SU-DHL-6 (cell line): ENCODE results near the gene MS4A6E.

ENCODE experiments used
- H2AFZ ChIP-seq: fragments of 200-600 bp; sonication (generic); 2 replicates; pipeline ENCODE4 v1.6.1; 2014; ENCODE audit warnings: low read depth, mild to moderate bottlenecking, moderate library complexity, mixed read lengths, antibody characterized with exemption, low read length; ENCODE audit not compliant: severe bottlenecking
- H3F3A ChIP-seq: fragments of 200-600 bp; shearing (Covaris generic); 2 replicates; pipeline ENCODE4 v1.6.0; 2016; ENCODE audit warnings: antibody characterized with exemption, mild to moderate bottlenecking; ENCODE audit not compliant: insufficient read depth
- H3K27ac ChIP-seq: fragments of 200-600 bp; sonication (generic); 2 replicates; pipeline ENCODE4 v1.5.1; 2016; ENCODE audit warnings: low read depth, mild to moderate bottlenecking, low read length, moderate library complexity, mixed read lengths
- H3K27me3 ChIP-seq: fragments of 200-600 bp; sonication (generic), shearing (Covaris generic); 2 replicates; pipeline ENCODE4 v1.6.0; 2014; ENCODE audit warnings: mild to moderate bottlenecking, low read length
- H3K36me3 ChIP-seq: fragments of 200-600 bp; sonication (generic); 2 replicates; pipeline ENCODE4 v1.6.1; 2014; ENCODE audit warnings: mild to moderate bottlenecking, low read length, mixed read lengths
- H3K4me2 ChIP-seq: fragments of 300-600, 200-600 bp; shearing (Covaris generic), sonication (generic); 2 replicates; pipeline ENCODE4 v1.6.0; 2014; ENCODE audit warnings: low read length, low read depth, mild to moderate bottlenecking; ENCODE audit not compliant: poor library complexity, severe bottlenecking
- H3K4me3 ChIP-seq: fragments of 200-600 bp; sonication (generic); 2 replicates; pipeline ENCODE4 v1.5.1; 2014; ENCODE audit warnings: antibody characterized with exemption, low read length, mild to moderate bottlenecking, mixed read lengths; ENCODE audit not compliant: insufficient read depth, poor library complexity, severe bottlenecking
- H3K79me2 ChIP-seq: fragments of 200-600 bp; sonication (generic); 2 replicates; pipeline ENCODE4 v1.6.1; 2014; ENCODE audit warnings: mild to moderate bottlenecking, low read length, moderate library complexity; ENCODE audit not compliant: insufficient read depth
- H3K9ac ChIP-seq: fragments of 200-600 bp; sonication (generic); 2 replicates; pipeline ENCODE4 v1.7.0; 2014; ENCODE audit warnings: mild to moderate bottlenecking, low read length
- H3K9me2 ChIP-seq: fragments of 200-600 bp; sonication (generic); replicated peaks from 2 replicates; pipeline ENCODE4 v1.6.1; 2014; ENCODE audit warnings: low read length; ENCODE audit not compliant: insufficient read depth
- H3K9me3 ChIP-seq: fragments of 200-600 bp; sonication (generic); 2 replicates; pipeline ENCODE4 v1.6.1; 2014; ENCODE audit warnings: low read length, mixed read lengths; ENCODE audit not compliant: insufficient read depth
- H4K20me1 ChIP-seq: fragments of 200-600 bp; sonication (generic); 2 replicates; pipeline ENCODE4 v1.6.1; 2014; ENCODE audit warnings: low read depth, mild to moderate bottlenecking, antibody characterized with exemption, low read length, moderate library complexity, mixed read lengths
- EZH2phosphoT487 ChIP-seq: fragments of 200-600 bp; sonication (generic), shearing (Covaris generic); conservative IDR thresholded peaks from 2 replicates; pipeline ENCODE4 v1.6.1; 2018; ENCODE audit warnings: mild to moderate bottlenecking, antibody characterized with exemption, low read length, moderate library complexity, mixed read lengths
- TF ChIP-seq, protein P1 (sequence below): fragments of 200-600 bp; sonication (generic); IDR thresholded peaks from one replicate; pipeline ENCODE4 v1.5.1; 2017; ENCODE audit warnings: antibody characterized with exemption, mild to moderate bottlenecking, low read length, moderate library complexity; ENCODE audit not compliant: insufficient read depth, poor library complexity, severe bottlenecking

Gene MS4A6E

DNA sequence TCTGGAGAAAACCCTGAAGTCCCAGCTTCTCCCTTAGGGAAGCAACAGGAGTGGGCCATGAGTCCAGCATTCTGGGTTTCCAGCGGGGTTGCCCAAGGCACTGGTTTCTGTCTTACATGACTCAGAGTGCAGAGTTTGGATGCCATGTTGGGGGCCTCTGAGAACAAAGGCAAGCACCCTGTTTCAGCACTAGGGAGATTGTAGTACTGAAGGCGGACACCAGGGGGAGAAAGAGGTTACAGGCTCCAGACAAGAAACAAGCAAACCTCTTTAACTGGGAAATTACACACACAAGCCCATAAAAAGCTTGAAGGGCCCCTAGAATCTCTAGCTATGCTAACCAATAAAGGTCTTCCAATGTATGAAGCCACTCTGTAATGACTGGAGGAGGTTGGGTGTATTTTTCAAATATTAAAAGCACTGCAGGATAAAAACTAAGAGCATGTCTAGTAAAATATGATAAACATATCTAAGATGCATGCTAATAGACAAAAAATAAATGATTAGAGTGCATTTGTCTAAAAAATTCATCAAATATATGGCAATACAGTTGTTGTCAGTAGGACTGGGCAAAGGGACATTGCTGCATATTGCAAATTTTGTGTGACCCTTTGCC lies 7.1 kb downstream of the MS4A6E start:
- H3K9me2 ChIP-seq: no peaks in the 10 kb centered on the region
- H3K4me2 ChIP-seq: no peak overlapping the region
- H3K36me3 ChIP-seq: no peaks in the 10 kb centered on the region
- no peaks in the 10 kb centered on the region for H3F3A ChIP-seq
- no peak overlapping the region for H3K4me3 ChIP-seq
- H3K27me3 ChIP-seq: no peaks in the 10 kb centered on the region
- no peaks in the 10 kb centered on the region for H4K20me1 ChIP-seq
- no peak overlapping the region for H3K27ac ChIP-seq
- H3K9ac ChIP-seq: no peak overlapping the region
- no peaks in the 10 kb centered on the region for H3K79me2 ChIP-seq
- no peak overlapping the region for H2AFZ ChIP-seq
- no peak for TF ChIP-seq EZH2phosphoT487
- TF ChIP-seq, protein P1, sequence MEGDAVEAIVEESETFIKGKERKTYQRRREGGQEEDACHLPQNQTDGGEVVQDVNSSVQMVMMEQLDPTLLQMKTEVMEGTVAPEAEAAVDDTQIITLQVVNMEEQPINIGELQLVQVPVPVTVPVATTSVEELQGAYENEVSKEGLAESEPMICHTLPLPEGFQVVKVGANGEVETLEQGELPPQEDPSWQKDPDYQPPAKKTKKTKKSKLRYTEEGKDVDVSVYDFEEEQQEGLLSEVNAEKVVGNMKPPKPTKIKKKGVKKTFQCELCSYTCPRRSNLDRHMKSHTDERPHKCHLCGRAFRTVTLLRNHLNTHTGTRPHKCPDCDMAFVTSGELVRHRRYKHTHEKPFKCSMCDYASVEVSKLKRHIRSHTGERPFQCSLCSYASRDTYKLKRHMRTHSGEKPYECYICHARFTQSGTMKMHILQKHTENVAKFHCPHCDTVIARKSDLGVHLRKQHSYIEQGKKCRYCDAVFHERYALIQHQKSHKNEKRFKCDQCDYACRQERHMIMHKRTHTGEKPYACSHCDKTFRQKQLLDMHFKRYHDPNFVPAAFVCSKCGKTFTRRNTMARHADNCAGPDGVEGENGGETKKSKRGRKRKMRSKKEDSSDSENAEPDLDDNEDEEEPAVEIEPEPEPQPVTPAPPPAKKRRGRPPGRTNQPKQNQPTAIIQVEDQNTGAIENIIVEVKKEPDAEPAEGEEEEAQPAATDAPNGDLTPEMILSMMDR: peak; percentile 67
- H3K9me3 ChIP-seq: no peaks in the 10 kb centered on the region

DNA sequence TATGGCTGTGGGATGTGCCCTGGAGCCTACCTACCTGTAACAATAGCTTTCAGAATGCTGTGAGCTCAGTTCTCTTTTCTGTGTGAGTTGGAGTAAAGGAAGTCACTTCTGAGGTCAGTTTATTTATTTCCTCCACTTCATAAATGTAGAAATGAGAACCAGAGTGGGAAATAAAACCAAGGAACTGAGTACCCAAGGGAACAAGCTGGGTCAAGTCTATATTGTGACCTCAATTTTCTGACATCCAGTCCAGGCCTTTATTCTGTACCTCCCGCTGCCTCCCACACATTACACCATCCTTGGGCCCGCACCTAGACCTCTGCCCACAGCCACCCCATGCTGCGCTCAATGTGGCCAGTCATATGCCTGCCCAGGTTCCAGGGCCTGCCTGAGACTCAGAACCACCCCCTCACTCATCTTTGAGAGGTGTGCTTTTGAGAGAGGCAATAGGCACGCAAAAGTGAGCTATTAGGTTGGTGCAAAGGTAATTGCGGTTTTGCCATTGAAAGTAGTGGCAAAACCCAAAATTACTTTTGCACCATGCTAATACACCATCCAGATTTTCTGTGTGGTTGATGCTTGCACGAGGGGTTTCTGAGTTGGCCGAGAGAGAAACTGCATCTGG lies 9.8 kb downstream of the MS4A6E start:
- Histone ChIP-seq H3K9me3 (no peaks in the 10 kb centered on the region), H3K79me2 (no peaks in the 10 kb centered on the region), H3K9ac (no peak overlapping the region), H3F3A (no peaks in the 10 kb centered on the region), H3K9me2 (no peaks in the 10 kb centered on the region), H4K20me1 (no peaks in the 10 kb centered on the region), H3K27me3 (no peaks in the 10 kb centered on the region), H3K4me2 (no peak overlapping the region), H2AFZ (no peak overlapping the region), H3K27ac (no peak overlapping the region), H3K36me3 (no peaks in the 10 kb centered on the region), H3K4me3 (no peak overlapping the region)
- TF ChIP-seq EZH2phosphoT487: no peak
- TF ChIP-seq, protein P1: no peak

DNA sequence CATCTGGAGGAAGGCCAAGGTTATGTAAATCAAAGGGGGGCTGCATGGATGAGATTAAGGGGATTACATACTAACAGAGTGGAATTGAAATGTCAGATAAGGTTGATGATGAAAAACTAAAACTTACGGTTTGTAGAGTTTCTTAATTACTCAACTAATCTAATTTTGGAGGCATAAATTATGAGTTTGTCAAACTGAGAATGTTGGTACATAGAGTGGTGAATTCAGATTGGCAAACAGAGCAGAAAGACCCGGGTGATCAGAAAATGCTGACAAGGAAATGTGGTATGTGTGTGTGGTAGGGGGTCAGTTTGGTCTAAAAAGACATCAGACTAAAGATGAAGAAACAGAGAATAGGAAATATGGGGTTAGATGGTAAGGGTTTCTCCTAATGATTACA lies 11.0 kb downstream of the MS4A6E start:
- no peak for TF ChIP-seq EZH2phosphoT487
- TF ChIP-seq, protein P1: no peak
- H3K9me3 ChIP-seq: no peaks in the 10 kb centered on the region

More for the DNA sequence above, 11.0 kb downstream of the MS4A6E start:
- no peaks in the 10 kb centered on the region for H4K20me1 ChIP-seq
- H3K79me2 ChIP-seq: no peaks in the 10 kb centered on the region
- no peaks in the 10 kb centered on the region for H3K36me3 ChIP-seq
- no peaks in the 10 kb centered on the region for H3F3A ChIP-seq
- H3K9ac ChIP-seq: no peak overlapping the region
- H2AFZ ChIP-seq: no peak overlapping the region
- H3K4me2 ChIP-seq: no peak overlapping the region
- no peaks in the 10 kb centered on the region for H3K27me3 ChIP-seq
- H3K27ac ChIP-seq: no peak overlapping the region
- no peak overlapping the region for H3K4me3 ChIP-seq
- H3K9me2 ChIP-seq: no peaks in the 10 kb centered on the region
